Adipocyte (in vitro differentiated cells): ENCODE measurements around the gene C2orf69.
"Not testable (repeated sequence)": the region's sequence is repeated elsewhere in the genome, so short reads cannot be mapped to it uniquely, and the experiment has no call there.

Source experiments
- DNase-seq: peaks from one replicate; pipeline ENCODE4 v3.0.0-alpha.2; 2015; ENCODE audit warnings: low read depth
- H3K27me3 ChIP-seq: replicated peaks from 2 replicates; pipeline ENCODE4 v1.7.0; 2013; ENCODE audit warnings: mild to moderate bottlenecking, low read length, moderate library complexity; ENCODE audit not compliant: control insufficient read depth, insufficient read depth
- H3K36me3 ChIP-seq: 2 replicates; pipeline ENCODE4 v1.7.0; 2013; ENCODE audit warnings: low read length, mild to moderate bottlenecking, moderate library complexity; ENCODE audit not compliant: control insufficient read depth, insufficient read depth, severe bottlenecking
- H3K4me1 ChIP-seq: 2 replicates; pipeline ENCODE4 v1.7.0; 2013; ENCODE audit warnings: mild to moderate bottlenecking, low read length, moderate library complexity; ENCODE audit not compliant: control insufficient read depth, insufficient read depth
- H3K4me3 ChIP-seq: 2 replicates; pipeline ENCODE4 v1.7.0; 2013; ENCODE audit warnings: mild to moderate bottlenecking, low read length, moderate library complexity
- H3K9ac ChIP-seq: 2 replicates; pipeline ENCODE4 v1.7.0; 2013; ENCODE audit warnings: mild to moderate bottlenecking, low read length, moderate library complexity
- H3K9me3 ChIP-seq: 2 replicates; pipeline ENCODE4 v1.7.0; 2013; ENCODE audit warnings: mild to moderate bottlenecking, low read length, moderate library complexity; ENCODE audit not compliant: control insufficient read depth

Gene C2orf69

GRCh38 chr2:199895406-199895805, 15.7 kb upstream of the C2orf69 start:
- H3K27me3 ChIP-seq, result no peaks in the 10 kb centered on the region
- H3K36me3 ChIP-seq, result no peaks in the 10 kb centered on the region
- no peaks in the 10 kb centered on the region for H3K4me1 ChIP-seq
- no peaks in the 10 kb centered on the region for H3K9me3 ChIP-seq
- H3K9ac ChIP-seq, result no peak overlapping the region
- no peak overlapping the region for H3K4me3 ChIP-seq
- DNase-seq, result peak; percentile 24

DNA sequence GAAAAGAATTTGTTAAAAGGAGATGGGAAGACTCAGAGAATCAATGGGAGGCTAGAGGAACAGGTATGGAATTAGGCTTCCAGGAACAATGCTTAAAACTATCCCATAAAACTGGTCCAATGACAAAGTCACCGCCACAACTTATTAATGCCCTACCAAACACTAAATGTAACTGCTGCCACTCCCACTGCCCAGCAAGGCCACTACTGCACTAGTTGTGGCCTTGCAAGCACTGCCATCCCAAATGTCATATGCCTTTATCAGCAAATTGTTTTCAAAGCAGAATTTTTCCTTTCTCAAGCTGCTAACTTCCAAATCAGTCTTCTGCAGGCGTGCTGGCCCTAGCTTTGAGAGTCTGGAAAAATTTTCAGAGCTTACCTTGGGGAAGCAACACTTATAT, 14.5 kb upstream of the C2orf69 start:
- Histone ChIP-seq H3K4me3 (no peak overlapping the region), H3K27me3 (no peaks in the 10 kb centered on the region), H3K4me1 (no peaks in the 10 kb centered on the region), H3K9me3 (no peaks in the 10 kb centered on the region), H3K9ac (no peak overlapping the region), H3K36me3 (no peaks in the 10 kb centered on the region)
- no peak for DNase-seq

GRCh38 chr2:199901942-199902341, 9.2 kb upstream of the C2orf69 start:
- H3K9me3 ChIP-seq, result no peaks in the 10 kb centered on the region
- H3K36me3 ChIP-seq, result no peaks in the 10 kb centered on the region
- no peak overlapping the region for H3K9ac ChIP-seq
- no peaks in the 10 kb centered on the region for H3K27me3 ChIP-seq
- DNase-seq, result no peak
- H3K4me3 ChIP-seq, result no peak overlapping the region
- peaks cover 3% of the 10 kb centered on the region for H3K4me1 ChIP-seq

DNA sequence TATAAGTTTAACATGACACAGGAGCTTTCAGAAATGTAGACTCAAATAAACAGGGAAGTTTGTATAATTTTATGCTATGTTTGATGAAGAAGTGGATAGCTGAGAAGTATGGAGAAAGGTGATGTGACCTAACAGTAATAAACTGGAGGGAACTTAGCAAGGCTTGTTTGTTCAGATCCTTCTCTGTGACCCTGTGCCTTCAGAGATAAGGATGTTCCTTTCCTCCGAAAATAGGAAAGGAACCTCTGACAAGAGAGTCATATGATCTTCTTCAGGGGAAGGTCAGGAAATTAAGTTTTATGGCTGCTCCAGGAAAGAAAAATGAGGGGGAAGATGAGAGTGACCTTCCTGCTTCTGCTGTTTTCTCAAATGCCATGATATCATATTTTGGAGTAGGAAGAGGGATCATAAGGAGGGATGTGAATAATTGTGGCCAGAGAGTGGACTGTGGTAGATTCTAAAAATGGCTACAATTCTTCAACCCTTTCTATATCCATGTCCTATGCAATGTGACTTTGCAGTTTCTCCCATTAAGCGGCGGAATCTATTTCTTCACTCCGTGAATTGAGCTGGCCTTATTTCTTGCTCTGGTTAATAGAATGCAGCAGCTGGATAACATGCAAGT, 8.5 kb upstream of the C2orf69 start:
- Histone ChIP-seq H3K4me3 (no peak overlapping the region), H3K9ac (no peak overlapping the region), H3K9me3 (no peaks in the 10 kb centered on the region), H3K4me1 (peaks cover 3% of the 10 kb centered on the region), H3K36me3 (no peaks in the 10 kb centered on the region), H3K27me3 (no peaks in the 10 kb centered on the region)
- no peak for DNase-seq

DNA sequence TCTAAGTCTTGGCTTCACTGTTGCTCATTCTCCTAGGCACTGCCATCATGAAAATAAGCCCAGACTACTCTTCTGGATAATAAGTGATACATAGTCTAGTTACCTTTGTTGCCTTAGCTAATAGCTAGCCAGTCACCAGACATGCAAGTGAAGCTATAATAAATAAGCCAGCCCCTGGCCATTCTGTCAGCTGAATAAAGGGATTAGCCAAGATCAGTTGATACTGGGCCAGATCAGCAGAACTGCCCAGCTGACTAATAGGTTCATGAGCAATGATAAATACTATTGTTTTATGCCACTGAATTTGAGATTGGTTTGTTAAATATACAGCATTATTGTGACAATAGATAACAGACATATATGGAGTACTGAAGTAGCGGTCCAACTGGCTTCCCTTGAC, 8.0 kb upstream of the C2orf69 start:
- Histone ChIP-seq H3K4me1 (peaks cover 3% of the 10 kb centered on the region), H3K9me3 (no peaks in the 10 kb centered on the region), H3K9ac (no peak overlapping the region), H3K4me3 (no peak overlapping the region), H3K27me3 (no peaks in the 10 kb centered on the region), H3K36me3 (no peaks in the 10 kb centered on the region)
- no peak for DNase-seq

GRCh38 chr2:199907008-199907714, 3.9 kb upstream of the C2orf69 start:
- H3K4me1 ChIP-seq, result peaks cover 11% of the 10 kb centered on the region
- DNase-seq, result no peak
- H3K27me3 ChIP-seq, result no peaks in the 10 kb centered on the region
- H3K36me3 ChIP-seq, result no peaks in the 10 kb centered on the region
- H3K9ac ChIP-seq, result no peak overlapping the region
- H3K9me3 ChIP-seq, result no peaks in the 10 kb centered on the region
- H3K4me3 ChIP-seq, result no peak overlapping the region

- H3K9ac ChIP-seq, result peak overlapping the region; percentile 95
- peaks cover 20% of the 10 kb centered on the region for H3K4me1 ChIP-seq
- no peak for DNase-seq
- no peaks in the 10 kb centered on the region for H3K27me3 ChIP-seq
- H3K36me3 ChIP-seq, result no peaks in the 10 kb centered on the region
- peak overlapping the region; percentile 99 for H3K4me3 ChIP-seq
- no peaks in the 10 kb centered on the region for H3K9me3 ChIP-seq
Measured at GRCh38 chr2:199910338-199911051, 598 bp upstream of the C2orf69 start.

DNA sequence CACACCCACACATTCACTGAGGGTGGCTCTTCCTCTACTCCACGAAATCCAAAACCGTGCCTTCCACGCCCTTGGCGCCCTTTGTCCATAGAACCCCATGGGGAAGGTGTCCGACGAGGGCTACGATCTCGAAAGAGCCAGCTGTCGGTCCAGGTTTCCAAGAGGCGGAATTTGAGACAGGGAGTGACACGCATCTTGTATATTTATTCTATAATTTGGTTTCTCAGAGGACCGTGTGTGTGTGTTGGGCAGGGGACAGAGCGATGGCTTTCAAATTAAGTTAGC, 726 bp downstream of the C2orf69 start:
- Histone ChIP-seq H3K4me3 (peak overlapping the region; percentile 99), H3K4me1 (peaks cover 20% of the 10 kb centered on the region), H3K27me3 (no peaks in the 10 kb centered on the region), H3K36me3 (peaks cover 6% of the 10 kb centered on the region), H3K9me3 (peaks cover 1% of the 10 kb centered on the region), H3K9ac (peak overlapping the region; percentile 95)
- DNase-seq, result no peak

- peaks cover 20% of the 10 kb centered on the region for H3K4me1 ChIP-seq
- peak overlapping the region; percentile 95 for H3K9ac ChIP-seq
- not testable (repeated sequence) for H3K27me3 ChIP-seq, DNase-seq, H3K9me3 ChIP-seq
- H3K36me3 ChIP-seq, result peaks cover 12% of the 10 kb centered on the region
- peak overlapping the region; percentile 99 for H3K4me3 ChIP-seq
Measured at GRCh38 chr2:199912553-199913114, 1.5 kb downstream of the C2orf69 start.

- peaks cover 4% of the 10 kb centered on the region for H3K9me3 ChIP-seq
- no peak overlapping the region for H3K4me3 ChIP-seq
- H3K27me3 ChIP-seq, result no peaks in the 10 kb centered on the region
- H3K4me1 ChIP-seq, result peaks cover 20% of the 10 kb centered on the region
- DNase-seq, result no peak
- H3K9ac ChIP-seq, result no peak overlapping the region
- H3K36me3 ChIP-seq, result peaks cover 23% of the 10 kb centered on the region
Measured at GRCh38 chr2:199914372-199914958, 3.4 kb downstream of the C2orf69 start.

GRCh38 chr2:199916980-199917379, 5.9 kb downstream of the C2orf69 start:
- peaks cover 28% of the 10 kb centered on the region for H3K36me3 ChIP-seq
- H3K9ac ChIP-seq, result no peak overlapping the region
- H3K9me3 ChIP-seq, result peaks cover 4% of the 10 kb centered on the region
- H3K4me3 ChIP-seq, result no peak overlapping the region
- H3K4me1 ChIP-seq, result peaks cover 14% of the 10 kb centered on the region
- H3K27me3 ChIP-seq, result no peaks in the 10 kb centered on the region
- DNase-seq, result no peak
